HG02970 (cell line): ENCODE measurements around the gene DRAM1.
"Not testable (repeated sequence)": the region's sequence is repeated elsewhere in the genome, so short reads cannot be mapped to it uniquely, and the experiment has no call there.

ENCODE experiments used
- ATAC-seq: cut with Tn5 transposase; IDR thresholded peaks from one replicate; pipeline ENCODE4 v1.9.1; 2021; ENCODE audit warnings: mild to moderate bottlenecking, moderate library complexity, moderate number of reproducible peaks; ENCODE audit not compliant: unreplicated experiment, low FRiP score

The DRAM1 gene

DNA sequence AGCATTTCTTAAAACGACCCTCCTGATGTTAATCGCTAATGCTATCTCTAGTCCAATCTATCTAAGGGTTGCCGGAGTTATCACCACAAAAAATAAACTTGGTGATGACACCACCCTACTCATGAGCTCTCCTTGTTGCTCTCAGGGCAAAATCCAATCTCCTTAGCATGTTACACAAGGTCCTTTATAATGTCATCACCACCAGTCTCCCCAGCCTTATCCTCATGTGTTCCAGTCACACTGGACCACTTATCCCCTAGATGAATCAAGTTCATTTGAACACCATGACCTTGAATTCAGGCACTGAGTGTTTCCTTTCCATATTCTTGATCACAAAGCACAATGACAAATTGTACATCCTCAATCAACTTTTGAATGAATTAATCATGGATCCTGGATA, 19.0 kb upstream of the DRAM1 start:
- no peak for ATAC-seq

DNA sequence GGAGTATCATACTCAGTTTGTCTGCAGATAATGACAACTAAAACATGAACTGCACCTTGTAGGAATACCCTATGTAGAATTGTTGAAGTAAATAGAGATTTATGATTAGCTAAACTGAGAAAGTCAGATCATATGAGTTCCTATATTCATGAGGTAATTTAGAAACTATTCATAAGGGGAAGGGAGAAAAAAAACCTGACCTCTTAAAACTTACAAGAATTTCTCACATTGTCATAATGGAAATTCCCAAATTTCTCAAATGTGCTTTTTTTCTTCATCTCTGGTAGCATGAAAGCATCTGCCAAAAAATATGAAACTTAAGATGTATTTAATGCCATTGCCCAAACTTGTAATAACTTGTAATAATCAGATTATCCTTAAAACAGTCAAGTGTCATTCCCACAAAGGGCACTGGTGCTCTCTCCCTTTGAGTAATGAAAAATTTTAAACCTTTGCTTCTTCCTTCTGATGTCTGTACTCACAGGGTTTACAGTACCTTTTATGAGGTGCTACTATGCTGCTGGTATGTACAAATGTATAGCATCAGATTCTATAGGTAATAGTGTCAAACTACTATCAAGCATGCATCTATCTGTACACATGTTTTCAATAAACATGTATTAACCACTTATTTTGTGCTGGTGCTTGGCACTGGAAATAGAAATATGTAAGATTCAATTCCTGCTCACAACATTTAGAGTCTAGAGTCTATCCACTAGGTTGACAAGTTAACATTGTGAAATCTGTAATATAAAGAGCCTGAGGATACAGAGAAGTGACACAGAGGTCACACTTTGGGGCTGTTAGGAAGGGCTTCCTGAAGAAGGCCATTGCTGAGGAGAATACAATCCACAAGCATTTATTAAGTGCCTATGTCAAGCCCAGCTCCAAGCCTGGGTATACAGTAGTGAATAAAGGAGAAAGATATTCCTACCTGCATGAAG, 17.4 kb upstream of the DRAM1 start:
- ATAC-seq = no peak

DNA sequence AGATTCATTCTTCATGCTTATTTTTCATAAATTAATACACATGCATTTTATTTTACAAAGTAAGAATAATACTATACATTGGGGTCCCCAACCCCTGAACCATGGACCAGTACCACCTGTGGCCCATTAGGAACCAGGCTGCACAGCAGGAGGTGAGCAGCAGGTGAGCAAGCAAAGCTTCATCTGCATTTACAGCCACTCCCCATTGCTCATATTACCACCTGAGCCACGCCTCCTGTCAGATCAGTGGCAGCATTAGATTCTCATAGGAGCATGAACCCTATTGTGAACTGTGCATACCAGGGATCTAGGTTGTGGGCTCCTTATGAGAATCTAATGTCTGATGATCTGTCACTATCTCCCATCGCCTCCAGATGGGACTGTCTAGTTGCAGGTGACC, 15.7 kb upstream of the DRAM1 start:
- ATAC-seq = not testable (repeated sequence)

DNA sequence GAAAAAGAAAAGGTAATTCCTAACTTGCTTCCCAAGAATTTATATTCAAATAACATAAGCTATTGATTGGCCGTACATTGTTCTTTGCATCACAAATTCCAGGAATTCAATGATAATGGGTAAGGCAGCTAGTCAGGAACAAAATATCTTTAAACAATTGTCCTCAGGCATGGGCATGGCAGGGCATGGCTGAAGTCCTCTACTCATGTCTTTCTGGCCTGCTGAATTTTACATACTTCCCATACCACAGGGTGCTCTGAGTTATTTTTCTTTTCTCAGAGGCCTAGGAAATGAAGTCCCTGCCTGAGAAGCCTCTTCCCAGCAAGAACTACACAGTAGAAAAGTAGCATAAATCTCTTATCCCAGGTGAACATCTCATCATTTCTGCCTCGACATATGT, 15.1 kb upstream of the DRAM1 start:
- no peak for ATAC-seq

DNA sequence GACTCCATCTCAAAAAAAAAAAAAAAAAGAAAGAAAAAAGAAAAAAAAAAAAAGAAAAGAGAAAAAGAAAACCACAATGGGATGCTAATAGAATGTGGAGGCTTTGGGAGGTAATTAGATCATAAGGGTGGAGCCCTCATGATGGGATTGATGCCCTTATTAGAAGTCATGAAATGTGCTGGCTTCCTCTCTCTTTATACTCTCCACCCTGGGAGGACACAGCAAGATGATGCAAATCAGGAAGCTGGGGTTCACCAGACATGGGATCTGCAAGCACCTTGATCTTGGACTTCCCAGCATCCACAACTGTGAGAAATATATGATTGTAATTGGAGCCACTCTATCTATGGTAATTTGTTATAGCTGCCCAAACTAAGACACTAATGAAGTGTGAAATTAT, 13.4 kb upstream of the DRAM1 start:
- no peak for ATAC-seq

DNA sequence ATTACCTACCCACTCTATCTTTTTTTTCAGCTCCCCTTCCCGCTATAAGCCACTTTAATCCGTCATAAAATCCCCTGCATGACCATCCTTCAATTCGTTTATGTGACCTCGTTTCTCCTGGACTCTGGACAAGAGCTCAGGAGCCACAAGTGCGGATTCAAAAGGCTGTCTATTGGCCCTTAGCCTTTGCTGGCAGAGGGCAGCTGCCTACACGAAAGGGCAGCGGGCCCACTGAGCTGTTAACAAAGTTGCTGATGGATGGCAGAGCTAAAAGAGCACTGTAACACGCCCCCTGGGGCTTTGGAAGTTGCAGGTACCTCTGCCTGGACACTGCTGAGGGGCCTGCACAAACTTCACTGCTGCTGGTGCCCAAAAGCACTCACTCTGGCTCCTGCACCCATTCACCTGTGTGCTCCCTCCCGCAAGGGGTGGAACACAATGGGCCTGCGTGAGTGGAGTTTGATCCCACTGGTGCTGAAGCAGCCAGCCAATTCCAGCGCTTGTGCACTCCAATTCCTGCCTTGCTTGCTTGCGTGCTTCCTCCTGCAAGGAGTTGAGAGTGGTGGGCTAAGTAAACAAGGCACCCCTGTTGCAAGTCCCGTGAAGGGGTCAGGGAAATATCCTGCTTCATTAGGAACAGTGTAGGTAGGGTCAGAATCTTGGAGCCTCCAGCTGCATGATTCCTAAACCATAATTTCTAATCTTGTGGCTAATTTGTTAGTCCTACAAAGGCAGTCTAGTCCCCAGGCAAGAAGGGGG, 10.6 kb upstream of the DRAM1 start:
- no peak for ATAC-seq

DNA sequence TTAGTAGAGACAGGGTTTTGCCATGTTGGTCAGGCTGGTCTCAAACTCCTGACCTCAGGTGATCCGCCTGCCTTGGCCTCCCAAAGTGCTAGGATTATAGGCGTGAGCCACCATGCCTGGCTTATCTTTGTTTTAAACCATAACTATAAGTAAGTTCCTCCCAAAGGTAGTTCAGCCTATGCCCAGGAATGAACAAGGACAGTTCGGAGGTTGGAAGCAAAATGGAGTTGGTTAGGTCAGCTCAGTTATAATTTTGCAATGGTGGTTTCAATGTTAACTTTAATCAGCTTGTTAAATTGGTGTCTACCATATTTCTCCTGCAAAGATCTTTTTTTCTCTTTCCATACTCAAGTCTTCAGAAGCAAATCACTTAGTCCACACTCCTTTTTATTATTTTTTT, 9.8 kb upstream of the DRAM1 start:
- not testable (repeated sequence) for ATAC-seq

DNA sequence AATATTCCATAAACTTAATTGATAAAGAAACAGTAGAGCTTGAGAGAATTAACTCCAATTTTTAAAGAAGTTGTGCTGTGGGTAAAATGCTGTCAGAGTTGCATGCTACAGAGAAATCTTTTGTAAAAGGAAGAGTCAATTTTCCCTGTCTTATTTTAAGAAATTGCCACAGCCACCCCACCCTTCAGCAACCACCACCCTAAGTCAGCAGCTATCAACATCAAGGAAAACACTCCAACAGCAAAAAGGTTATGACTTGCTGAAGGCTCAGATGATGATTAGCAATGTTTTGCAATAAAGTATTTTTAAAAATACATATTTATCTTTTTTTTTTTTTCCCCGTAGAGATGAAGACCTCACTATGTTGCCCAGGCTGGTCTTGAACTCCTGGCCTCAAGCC, 6.5 kb upstream of the DRAM1 start:
- no peak for ATAC-seq

DNA sequence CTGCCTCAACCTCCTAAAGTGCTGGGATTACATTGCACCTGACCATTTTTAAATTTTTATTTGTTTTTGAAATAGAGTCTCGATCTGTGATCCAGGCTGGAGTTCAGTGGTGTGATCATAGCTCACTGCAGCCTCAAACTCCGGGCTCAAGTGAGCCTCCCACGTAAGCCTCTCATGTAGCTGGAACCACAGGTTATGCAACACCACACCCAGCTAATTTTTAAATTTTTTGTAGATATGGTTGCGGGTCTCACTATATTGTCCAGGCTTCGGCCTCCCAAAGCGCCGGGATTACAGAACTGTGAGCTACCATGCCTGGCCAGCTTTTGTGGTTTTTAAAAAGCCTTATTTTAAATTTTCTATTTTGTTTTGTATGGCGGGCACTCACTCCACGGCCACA, 2.2 kb upstream of the DRAM1 start:
- no peak for ATAC-seq

DNA sequence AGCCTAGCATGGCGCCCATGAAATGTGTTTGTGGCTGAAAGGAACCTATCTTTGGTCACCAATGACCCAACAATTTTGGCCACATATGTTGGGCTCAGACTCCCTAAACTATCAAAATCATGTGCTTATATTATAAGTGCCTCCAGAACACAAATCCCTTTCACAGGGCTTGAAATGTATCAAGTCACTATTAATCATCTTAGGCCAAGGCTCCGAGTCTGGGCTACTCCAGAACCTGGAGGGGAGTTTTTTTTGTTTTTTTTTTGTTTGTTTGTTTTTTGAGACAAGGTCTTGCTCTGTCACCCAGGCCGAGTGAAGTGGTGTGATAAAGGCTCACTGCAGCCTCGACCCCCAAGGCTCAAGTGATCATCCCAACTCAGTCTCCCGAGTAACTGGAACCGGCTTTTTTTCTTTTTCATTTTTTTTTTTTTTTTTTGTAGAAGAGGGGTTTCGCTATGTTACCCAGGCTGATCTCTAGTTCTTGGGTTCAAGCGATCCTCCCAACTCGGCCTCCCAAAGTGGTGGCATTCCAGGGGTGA, 989 bp upstream of the DRAM1 start:
- no peak for ATAC-seq

DNA sequence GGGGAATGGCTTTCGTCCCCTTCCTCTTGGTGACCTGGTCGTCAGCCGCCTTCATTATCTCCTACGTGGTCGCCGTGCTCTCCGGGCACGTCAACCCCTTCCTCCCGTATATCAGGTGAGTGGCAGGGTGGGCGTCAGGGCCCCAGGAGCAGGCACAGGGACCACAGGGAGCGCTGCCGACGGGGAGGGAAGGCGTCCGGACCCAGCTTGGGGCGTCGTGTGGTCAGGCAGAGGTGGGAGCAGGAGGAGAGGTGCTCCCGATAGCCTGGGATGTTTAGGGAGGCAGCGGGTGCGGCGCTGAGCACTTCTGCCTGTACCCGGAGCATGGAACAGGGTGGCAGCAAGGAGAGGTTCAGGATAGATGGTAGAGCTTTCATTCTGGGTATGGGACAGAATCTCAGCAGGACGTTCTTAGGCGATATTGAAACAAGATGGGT, 444 bp downstream of the DRAM1 start:
- no peak for ATAC-seq

DNA sequence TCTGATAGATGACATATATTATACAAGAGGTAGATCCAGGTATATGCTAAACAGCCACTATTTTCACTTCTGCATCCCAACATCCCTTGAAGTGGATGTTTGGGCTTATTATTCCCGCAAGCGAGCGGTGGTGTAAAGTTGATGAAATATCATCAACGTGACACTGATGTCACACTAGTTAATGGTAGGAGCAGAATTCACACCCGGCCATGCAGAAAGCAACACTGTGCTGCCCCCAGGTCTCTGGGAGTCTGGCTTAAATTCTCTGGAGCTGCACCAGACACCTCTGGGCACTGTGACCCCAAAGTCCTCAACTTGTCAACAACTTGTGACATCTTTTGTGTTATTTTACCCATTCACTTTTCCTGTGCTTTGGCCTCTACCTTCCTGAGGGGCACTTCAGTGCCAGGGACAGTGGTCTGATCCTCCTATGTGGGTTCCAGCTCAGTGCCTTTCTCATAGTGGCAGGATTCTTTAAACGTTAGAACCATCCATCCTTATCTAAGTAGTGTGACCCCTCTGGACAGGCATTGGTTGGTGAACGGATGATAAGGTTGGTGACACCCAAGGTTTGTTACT, 952 bp downstream of the DRAM1 start:
- no peak for ATAC-seq

DNA sequence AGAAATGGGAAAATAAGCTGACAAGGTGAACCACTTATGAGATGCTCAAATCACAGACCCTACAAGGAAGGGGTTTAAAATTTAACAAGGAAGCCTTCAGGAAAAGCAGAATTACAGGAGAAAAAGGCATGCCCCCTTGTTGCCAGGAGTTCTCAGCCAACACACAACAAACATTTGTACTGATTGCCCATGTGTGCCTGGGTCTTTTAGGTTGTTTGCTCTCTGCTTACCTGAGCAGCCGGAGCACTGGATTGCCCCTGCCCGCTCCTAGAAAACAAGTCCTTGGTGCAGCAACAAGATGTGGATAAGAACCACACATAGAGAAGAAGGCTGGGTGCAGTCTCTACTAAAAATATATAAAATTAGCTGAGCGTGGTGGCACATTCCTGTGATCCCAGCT, 3.4 kb downstream of the DRAM1 start:
- ATAC-seq = no peak

DNA sequence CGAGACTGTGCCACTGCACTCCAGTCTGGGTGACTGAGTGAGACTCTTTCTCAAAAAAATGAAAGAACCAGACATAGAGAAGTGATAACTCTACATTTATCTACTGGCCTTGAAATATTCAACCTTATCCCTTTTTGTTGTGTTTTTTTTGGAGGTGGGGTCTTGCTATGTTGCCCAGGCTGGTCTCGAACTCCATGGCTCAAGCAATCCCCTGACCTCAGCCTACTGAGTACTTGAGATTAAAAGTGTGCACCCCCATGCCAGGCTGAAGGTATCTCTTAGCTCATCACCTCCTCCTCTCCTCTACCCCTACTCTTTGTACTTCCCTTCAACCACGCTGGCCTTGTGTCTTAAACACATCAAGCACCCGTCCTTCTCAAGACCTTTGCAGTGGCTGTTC, 3.8 kb downstream of the DRAM1 start:
- no peak for ATAC-seq

DNA sequence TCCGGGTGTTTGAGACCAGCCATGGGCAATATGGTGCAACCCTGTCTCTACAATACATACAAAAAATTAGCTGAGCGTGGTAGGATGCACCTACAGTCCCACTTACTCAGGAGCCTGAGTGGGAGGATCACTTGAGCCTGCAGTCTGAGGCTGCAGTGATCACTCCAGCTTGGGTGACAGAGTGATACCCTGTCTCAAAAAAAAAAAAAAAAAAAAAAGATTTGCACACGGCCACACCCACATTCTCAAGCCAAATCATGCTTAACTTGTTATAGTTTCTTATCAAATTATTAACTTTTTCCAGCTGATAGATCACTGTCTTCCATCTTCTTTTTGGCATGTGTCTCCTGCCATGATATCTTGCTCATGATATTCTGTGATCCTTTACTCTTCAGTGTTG, 6.8 kb downstream of the DRAM1 start:
- ATAC-seq = no peak

DNA sequence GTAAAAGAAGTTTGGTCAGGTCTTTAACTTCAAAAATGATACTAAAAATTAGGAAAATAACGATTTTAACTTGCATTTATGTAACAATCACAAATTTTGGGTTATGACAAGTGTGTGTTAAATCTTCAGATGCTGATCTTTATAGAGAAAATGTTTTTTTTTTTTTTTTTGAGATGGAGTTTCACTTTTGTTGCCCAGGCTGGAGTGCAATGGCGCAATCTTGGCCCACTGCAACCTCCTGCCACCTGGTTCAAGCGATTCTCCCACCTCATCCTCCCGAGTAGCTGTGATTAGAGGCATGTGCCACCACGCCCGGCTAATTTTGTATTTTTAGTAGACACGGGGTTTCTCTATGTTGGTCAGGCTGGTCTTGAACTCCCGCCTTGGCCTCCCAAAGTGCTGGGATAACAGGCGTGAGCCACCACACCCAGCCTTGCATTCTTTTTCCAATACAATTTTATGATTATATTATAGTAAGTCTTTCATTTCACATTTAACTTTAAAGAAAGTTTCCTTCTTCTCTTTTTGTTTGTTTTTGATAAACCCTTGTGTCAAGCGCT, 7.5 kb downstream of the DRAM1 start:
- not testable (repeated sequence) for ATAC-seq

DNA sequence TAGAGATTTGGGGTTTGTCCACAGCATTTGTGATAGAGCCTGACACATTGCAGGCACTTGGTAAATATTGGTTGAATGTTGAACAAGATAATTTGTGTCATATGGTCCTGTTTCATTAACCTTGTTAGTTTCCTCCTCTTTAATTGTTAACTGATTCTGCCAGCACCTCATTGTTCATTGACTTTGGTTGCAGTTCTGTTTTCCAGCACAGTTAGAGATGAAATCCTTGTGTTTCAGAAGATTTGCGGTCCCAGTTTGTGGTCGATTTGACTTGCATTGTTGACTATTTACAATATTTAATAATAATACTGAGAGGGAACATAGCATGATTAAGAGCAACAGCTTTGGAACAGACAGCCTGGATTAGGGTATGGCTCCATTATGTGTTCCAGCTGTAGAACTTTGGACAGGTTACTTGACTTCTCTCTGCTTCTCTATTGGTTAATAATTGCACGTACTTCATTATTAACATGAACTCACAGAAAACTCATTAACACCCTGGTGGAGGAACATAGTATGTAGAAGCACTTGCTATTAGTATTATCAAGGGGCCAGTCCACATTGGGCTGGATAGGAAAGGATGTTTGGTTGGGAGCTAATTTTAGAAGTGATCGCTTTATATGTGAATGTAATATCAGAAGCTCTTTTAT, 8.7 kb downstream of the DRAM1 start:
- no peak for ATAC-seq

DNA sequence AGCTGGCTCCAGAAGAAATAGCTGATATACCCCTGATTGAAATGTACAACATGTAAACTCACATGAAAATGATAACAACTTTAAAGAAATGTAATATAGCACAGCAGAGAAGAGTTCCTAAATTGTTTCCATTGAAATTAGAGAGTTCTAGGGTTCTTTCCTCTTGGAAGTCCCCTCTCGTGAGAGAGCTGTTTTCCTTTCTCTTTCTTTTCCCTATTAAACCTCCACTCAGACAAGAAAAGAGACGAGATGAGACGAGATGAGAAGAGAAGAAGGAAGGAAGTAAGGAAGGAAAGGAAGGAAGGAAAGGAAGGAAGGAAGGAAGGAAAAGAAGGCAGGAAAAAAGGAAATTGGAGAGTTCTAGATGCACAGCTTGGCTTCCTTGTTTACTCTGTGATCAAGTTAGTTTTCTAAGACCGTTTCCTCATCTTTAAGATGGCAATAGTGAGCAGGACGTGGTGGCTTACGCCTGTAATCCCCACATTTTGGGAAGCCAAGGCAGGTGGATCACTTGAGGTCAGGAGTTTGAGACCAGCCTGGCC, 11.9 kb downstream of the DRAM1 start:
- ATAC-seq = no peak

DNA sequence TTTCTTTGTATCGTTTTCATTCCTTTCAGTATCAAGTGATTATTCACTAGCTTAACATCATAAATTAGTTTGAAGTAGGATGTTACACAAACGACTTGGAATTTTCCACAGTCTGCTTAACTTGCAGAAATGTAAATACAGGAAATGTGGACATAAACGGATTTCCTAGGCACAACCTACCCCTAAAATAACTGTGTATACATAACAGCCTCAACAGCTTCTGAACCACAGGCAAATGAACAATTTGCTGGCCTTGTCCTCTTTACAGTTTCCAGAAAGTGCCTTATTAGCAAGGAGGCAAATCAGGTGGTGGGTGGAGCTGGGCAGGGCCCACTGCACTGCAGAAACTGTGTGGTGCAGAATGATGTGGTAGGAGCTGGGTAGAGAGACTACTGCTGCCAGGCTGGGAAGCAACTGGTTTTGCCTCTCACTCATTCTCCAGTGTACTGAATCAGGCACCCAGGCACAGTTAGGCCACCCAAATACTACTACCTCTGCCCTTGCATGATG, 14.1 kb downstream of the DRAM1 start:
- ATAC-seq = no peak

DNA sequence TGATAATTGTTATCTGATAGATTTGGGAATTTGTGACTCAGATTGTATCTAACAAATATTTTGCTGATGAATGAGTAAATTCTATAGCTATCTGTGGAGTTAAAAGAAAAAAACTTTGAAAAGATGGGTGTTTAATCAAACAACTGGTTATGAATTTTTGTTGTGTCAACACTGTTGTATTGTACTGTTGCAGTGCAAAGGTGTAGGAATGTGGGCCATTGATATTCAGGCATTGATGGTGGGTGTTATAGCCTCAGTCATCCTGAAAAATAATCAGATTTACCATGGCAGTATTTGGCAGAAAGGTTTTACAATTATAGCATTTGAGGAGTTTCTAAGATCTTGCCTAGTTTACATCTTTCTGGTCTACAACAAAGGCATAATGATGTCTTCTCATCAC, 15.4 kb downstream of the DRAM1 start:
- ATAC-seq = no peak
